GM21576 (cell line): ENCODE measurements around the gene THRB.

Experiments used
- ATAC-seq: cut with Tn5 transposase; IDR thresholded peaks from one replicate; pipeline ENCODE4 v1.9.1; 2021; ENCODE audit warnings: mild to moderate bottlenecking, moderate library complexity; ENCODE audit not compliant: unreplicated experiment

Gene THRB

DNA sequence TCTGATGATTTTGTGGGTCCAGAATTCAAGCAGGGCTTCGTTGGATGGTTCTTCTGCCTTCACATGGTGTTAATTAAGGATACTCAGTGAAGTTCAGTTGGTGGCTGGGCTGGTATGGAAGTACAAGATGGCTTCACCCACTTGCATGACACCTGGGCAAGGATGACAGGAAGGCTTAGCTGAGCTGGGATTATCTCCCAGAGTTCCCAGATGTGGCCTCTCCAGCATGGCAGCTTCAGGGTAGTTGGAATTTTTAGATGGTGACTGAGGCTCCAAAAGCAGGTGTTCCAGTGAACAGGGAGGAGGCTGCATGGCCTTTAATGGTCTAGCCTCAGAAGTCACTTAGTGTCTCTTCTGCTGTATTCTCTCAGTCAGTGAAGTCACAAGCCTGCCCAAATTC lies 135.5 kb downstream of the THRB start:
- ATAC-seq: no peak

DNA sequence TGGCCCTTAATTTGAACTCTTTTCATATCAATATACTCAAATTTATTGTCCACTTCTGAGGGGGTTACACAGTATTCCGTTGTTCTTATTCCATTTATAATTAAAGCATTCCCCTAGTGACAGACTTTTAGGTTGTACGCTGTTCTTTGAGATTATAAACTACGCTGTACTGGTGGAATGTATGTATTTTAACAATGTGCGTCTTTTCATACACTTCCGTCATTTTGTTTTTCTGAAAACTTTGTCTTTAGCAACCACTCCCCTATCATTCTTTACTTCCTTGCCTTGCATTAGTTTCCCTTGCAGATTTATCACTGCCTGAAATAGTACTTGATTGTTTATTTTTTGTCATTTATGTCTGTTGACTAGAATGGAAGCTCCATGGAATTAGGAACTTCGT lies 137.0 kb downstream of the THRB start:
- no peak for ATAC-seq

DNA sequence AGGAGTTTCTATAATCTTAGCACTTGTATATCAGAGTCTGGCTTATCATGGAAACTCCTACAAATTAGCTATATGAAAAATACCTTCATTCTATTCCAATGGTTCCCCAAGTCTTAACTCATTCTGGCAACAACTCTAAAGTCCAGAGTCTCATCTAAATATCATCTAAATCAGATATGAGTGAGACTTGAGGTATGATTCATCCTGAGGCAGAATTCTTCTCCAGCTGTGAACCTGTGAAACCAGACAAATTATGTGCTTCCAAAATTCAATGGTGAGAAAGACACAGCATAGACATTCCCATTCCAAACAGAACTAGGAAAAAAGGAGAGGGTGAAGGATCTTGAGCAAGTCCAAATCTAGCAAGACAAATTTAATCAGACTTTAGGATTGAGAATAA lies 138.8 kb downstream of the THRB start:
- ATAC-seq: no peak

DNA sequence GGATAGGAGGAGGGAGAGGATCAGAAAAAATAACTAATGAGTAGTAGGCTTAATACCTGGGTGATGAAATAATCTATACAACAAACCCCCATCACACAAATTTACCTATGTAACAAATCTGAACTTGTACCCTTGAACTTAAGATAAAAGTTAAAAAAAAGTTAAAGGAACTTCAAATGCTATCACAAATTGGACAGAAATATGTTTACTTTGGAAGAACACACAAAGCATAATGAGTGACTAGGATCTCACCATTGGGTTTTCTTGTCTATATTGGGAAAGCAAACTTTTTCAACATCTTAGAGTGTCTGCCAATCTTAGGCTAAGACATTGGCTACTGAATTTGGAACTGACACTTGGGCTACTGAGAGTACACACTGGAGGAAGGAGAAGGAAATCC lies 140.4 kb downstream of the THRB start:
- no peak for ATAC-seq

DNA sequence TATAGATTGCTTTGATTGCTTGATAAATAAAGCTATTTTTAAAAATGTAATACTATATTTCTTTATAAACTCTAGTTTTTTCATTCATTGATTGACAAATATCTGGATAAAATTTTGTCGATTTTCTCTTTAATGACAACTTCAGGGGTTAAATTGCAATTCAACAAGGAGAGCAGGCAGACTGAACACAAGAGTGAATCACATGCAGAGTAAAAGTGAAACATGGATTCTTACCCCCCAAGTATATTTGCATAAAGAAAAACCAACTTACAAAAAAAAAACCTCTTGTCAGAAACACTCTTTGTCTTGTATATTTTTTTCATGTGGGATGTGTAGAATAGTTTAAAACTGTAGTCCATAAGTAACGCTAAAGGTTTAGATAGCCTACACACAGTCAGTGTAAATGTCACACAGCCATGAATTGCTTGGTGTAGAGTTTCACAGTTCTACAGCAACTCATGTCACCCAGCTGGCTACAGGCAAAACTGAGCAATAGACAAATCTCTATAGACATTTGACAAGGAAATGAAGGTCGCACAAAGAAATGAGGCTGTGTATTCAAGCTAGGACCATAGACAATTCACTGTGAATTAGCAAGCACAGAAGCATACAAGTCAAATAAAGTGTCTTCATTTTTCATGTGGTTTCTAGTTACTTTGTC lies 141.6 kb downstream of the THRB start:
- no peak for ATAC-seq

DNA sequence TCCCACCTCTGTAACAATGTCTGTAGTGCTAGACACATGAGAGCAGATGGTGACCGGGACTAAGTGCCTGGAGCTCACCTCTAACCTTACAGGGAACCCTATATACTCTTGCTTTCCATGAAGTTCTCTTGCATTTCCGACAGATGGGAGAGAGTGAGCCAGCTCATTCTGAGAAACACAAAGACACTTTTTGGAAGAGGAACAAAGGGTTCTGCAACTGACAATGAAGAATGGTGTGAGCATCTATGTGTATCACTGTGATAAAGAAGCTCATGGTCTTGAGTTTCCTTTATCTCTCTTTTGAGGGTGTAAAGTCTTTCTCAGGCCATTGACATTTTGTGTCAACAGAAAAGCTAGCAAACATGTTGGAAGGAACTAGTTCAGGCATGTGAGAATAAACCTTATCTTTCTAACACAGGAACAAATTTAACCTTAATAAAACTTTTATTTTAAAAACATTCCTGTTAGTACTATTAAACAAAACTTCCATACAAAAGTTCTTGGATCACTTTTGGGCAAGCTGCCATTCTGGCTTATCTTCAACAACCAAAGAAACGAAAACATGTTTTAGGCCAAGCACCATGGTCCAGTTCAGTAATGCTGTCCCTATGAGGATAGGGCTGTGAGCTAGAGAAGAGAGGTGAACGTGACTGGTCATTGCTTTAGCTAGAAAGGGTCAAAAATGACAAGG lies 142.7 kb downstream of the THRB start:
- no peak for ATAC-seq

DNA sequence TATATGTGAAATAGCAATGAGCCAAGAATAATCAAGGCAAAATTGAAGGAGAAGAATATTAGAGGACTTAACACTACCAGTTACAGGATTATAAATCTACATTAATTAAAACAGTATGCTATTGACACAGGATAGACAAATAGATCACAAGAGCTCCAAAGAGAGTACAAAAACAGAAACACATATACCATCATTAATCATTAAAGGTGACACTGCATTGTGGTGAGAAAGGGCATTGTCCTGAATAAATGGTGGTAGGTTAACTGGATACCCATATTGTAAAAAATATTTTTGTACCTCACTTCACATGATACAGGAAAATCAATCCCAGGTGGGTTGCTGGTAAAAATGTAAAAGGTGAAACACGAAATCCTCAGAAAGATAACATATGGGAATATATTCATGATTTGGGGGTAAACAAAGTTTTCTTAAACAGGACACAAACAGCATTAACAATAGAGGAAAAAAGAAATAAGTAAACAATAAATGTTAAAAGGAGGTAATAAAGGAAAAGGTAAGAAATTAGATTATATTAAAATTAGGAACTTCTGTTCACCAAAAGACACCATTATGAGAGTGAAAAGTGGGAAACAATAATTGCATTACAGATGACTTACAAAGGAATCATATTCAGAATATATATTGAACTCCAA lies 145.2 kb downstream of the THRB start:
- no peak for ATAC-seq

DNA sequence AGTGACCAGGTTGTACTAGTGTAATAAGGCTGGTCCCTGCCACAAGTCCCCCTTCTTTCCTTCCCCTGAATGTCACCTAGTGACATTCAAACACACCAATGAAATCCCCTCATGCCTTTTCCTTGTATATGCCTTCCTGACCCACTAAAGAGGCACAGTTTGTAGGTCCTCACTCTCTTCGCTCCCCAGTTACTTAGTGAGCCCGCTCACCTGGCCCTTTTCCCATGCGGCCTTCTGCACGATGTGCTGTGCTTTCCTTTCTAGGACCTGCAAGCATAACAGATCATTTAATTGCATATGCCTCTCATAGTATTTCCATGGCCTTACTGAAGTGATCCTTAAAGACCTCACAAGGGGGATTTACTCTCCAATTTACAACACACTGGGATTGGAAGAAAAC lies 146.3 kb downstream of the THRB start:
- no peak for ATAC-seq

DNA sequence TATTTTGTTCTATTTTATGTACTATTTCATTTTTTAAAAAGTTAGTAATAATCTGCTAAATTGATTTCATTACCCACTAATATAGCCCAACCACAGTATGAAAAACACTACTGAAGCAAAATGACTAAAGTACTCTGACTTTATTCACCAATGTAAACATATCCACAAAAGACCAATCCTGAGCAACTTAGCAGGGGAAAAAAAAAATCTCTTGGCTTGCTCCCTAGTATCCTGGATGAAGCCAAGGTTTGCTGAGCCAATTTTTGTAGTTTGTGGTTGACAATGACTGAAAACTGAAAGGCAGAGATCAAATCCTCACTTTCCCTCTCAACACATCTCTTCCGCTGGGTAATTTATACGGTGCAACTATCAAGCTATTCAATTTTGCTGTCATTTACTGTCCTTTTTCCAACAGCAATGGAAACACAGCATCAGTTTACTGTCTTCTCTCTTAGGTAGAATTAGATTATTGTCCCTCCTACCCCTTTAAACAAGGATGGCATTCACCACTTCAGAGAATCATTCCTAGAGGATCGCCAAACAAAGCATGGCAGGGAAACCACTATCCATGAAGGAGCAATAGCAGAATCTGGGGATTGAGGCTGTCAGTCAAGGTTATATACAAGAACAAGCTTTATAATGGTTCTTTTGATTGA lies 149.7 kb downstream of the THRB start:
- ATAC-seq: no peak

DNA sequence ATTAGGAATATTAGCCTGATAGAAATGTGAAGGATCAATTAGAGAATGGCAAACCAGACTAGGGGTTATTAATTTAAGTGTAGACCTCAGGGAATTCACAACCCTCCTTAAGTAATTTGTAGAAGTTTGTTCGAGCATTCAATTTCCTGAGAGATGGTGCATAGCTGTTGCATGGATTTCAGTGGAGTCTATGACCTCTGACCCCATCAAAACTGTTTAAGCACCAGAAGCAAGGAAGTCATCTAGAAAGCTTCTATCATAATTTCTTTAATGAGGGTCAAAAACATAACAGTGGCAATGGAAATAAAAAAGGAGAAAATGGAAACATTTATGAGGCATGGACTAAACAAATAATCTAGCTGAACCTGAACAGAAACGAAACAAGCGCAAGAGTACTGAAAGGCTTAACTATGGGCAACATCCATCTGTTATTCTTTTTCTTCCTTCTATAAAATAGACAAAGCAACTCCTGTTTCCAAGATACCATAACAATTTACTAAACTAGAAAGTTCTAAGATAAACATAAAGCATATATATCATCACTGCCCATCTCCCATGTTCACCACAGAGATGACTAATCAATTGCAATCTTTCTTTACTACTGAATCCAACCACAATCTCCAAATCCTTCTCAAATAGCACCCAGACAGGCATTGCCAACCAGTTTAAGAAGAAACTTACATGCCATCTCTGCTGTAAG lies 151.4 kb downstream of the THRB start:
- ATAC-seq: no peak

DNA sequence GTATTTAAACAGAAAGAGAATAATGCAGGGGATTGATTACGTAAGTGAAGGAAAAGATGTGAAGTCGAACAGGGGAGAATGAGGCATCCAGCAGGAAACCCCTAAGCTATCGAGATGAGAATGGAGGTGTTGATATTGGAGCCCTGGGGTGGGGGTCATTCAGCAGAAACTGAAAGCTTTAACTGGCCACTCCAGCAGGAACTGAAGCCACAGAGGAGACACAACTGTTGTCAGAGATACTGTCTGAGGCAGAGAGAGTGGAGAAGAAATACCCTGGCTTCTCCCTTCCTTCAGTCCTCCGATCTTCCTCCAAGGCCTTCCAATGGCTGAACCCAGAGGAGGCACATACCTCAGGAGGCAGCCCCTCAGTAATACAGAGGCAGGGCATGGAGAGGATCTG lies 152.4 kb downstream of the THRB start:
- no peak for ATAC-seq

DNA sequence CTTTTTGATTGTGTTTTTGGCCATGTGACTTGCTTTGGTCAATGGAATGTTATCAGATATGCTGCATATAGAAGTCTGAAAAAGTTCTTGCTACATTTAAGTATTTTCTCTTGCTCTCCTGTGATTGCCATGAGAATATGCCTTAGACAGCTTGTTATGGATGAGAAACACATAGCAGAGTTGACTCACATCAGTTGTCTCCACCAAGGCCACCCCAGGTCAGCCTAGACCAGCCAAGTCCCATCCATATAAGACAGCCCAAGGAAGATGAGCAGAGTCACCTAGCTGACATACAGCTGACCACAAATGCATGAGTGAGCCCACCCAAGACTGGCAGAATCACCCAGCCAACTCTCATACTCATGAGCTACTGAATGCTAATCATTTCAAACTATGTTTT lies 153.0 kb downstream of the THRB start:
- ATAC-seq: no peak

DNA sequence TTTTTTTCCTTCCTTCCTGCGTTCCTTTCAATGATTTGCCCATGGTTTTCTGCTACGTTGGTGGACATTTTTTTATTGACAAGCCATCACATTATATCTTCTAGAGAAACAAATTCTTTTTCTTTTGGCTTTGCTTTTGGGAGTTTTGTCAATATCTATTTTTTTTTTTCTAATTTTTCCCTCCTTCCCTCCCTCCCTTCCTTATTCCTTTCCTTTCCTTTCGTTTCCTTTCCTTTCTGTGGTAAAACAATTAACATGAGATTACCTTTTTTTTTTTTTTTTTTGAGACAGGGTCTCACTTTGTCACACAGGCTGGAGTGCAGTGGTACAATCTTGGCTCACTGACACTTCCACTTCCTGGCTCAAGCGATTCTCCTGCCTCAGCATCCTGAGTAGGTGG lies 153.7 kb downstream of the THRB start:
- no peak for ATAC-seq

DNA sequence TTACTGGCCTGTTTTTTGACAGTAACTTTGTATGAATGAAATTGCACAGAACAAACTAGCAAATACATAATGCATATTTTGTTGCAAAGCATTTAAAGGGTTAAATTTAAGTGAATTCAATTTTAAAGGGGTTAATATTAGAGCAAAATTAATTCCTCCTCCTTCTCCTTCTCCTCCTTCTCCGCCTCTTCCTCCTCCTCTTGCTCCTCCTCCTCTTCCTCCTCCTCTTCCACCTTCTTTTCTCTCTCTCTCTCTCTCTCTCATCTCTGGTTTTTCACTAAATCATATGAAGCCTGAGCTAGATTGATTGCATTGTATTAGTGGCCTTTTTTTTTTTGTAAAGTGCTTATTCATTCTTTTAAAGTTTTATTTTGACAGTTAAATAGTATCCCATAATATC lies 154.5 kb downstream of the THRB start:
- ATAC-seq: no peak

DNA sequence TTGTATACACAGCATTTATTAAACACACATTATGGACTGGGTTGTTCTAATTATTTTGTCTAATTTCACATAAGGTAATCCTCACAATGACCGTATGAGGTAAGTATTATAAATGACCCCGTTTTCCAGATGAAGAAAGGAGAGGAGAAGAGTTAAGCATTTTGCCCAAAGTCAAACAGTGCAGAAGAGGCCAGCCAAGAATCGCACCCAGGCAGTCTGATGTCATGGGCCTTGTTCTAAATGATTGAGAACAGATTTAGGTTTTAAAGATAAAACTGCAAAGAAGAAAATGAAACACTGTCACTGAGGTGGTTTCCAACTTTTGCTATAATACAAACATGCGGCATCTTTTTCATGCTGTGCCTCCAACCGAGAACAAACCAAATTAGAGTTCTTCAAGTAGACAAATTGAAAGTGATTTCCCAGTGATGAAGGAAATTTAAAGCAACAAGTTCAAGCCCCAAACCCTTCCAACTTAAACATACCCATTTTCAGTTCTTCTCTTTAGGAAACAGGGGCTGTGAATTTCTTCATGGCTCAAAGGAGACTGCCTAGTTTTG lies 155.3 kb downstream of the THRB start:
- ATAC-seq: no peak

DNA sequence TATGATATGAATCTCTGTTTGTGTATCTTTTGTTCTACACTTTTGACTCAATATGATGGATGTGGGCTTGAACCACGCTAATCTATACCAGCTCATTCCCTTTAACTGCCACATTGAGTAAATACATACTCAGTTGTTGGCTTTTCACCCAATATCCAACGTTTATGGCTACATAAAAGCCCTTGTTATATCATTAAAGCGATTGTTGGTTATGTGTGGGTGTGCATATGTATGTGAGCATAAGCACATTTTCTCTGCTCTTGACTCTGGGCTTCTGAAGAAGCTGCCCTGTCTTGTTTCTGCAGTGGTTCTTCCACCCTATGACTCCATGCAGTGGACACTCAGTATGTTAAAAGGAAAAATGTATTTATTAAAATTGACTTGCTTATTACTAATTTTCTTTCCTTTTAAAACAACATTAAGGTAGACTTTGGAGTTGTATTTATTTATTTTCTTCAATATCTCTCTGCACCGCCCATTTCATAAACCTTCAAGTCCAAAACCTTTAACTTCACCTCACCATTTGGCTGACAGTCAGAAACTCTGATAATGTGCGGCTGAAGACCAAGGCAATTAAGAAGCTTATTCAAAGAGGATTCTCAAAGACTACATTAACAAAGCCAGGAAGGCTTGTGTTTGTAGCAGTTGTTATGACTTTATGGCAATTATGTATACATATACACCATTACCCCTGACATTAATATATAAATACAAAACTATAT lies 156.1 kb downstream of the THRB start:
- no peak for ATAC-seq

DNA sequence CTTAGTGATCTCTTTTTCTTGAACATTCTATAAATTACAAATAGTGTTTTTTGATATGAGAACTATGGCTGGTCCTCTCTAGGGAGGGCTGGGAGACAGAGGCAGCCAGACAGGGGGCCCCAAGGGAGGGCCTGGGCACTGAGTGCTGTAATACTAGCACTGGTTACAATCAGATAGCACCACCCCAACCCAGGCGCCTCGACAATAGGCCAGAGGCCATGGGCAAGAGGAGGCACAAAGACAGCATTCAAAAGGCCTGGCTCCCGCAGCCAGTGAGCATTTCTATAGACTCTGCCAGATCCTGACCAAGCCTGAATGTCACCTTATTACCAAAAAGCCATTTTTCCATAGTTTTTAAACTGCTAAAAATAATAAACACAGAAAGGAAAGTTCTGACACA lies 158.5 kb downstream of the THRB start:
- no peak for ATAC-seq

DNA sequence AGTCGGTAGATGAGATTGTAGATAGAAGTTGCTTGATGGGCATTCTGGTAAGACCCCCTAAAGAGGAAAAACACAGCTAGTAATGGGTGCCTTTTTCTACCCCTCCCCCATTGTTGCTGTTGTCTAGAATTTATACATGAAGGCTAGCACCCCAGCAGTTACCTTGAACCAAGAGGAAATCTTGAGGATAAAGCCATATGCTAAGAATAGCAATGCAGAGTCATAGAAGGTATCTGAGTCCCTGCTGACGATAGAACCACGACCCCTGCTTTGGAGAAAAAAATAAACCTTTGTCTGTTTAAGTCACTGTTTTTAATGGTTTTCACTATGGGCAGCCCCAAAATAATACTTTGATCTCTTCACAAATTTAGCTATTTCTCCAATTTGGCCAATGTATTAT lies 162.6 kb downstream of the THRB start:
- ATAC-seq: no peak

DNA sequence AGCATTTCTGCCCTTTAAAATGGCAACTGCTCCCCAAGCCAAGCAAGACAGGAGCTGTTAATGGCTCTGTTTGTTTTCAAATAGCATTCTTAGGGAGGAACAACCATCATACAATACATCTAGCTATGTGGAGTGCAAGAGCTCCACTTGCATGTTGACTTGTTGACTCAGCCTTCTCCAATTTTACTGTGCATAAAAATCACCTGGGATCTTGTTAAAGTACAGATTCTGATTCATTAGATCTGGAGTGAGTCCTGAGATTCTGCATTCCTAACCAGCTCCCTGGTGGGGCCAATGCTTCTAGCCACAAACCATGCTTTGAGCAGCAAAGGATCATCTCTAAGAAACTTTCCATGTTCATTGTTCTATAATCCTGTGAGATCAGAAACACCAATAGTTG lies 171.4 kb downstream of the THRB start:
- no peak for ATAC-seq

DNA sequence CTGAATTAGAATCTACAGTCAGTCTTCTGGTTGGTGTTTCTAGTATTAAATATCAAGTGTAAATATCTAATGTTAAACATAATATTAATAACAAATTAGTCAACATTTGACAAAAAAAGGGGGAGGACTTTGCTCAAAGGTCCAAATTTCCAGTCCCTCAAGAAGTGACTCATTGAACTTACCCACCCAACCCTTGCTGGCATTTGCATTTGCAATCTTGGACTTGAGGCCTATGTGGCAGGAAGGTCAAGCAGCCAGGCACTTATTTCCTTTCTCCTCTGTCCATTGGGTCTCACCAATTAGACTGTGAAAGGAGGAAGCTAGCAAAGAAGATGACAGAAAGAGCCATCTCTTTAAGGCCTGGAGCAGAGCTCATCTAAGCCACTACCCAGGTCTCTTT lies 174.0 kb downstream of the THRB start:
- no peak for ATAC-seq
